Smooth muscle cell of trachea (primary cell): ENCODE results near the gene RPS6KC1. TPM values are rescaled to one million over a fixed set of nuclear protein-coding genes. Genes with fewer than 3 reads are reported as not detected.

Experiments used
- total RNA-seq: library from RNA; depleted of rRNA; stranded (reverse); fragments of >200 nt; gene quantifications from 2 replicates; pipeline ENCODE4 v1.2.1, GENCODE V29; 2014

The RPS6KC1 gene
- total RNA-seq: 36.1 and 39.0 TPM in 2 replicates

GRCh38 chr1:213051127-213051880 is at the start of gene RPS6KC1:
Gene RPS6KC1, plus strand, starts transcription at chr1:213051241. Its CDS starts 164 bp downstream, at chr1:213051405.

DNA sequence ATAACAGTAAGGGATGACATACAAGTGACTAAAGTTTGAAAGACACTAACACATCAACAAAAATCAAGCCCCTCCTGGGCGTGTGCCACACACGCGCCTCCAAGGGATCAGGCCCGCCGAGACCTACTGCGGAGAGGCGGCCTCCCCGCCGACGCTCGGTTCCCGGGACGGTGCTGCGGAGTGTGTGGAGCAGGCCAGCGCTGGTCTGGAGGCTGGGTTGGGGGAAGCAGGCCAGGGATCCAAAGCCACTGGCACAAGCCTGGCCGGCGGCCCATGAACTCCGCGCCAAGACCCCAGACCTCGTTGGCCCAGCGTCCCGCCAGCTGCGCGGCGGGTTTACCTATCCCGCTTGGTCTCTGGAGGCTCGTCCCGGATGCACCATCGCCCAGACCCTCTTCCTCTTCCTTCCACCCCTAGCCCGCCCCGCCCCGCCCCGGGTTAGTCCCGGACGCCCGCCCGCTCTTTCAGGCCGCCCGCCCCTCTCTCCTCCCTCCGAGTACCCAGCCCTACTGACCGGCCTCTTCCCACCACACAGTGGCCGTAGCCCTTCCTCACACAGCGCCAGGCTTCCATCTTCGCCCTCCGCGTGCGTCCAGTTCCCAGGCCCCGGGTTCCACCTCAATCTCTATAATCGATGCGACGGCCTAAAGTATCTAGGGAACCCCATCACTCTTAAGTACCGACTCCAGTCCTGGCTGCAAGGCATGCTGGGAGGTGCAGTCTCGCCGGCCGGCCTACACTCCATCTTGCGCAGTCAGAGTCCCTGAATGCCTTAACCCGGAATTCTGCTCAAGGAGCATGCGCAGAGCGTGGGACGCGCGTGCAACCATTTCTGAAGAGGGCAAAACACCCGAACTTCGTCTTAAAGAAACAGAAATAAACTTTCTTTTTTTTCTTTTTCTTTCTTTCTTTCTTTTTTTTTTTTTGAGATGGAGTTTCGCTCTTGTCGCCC is 35.7 kb upstream of the RPS6KC1 start, which contains the start of gene ANGEL2:
Gene ANGEL2, minus strand, starts transcription at position 769 of the 952 bp plus-strand sequence. Its CDS starts 196 bp downstream, at position 573.

Other genes with a start within 250 kb of the RPS6KC1 start
- not detected in 2 replicates for gene SPATA45, start 203.6 kb upstream of the RPS6KC1 start, total RNA-seq
- 6.8 and 8.4 TPM in 2 replicates for gene FLVCR1, start 193.0 kb upstream of the RPS6KC1 start, total RNA-seq
- gene VASH2, start 100.7 kb upstream of the RPS6KC1 start, total RNA-seq: 0.99 and 1.0 TPM in 2 replicates
- gene ANGEL2, start 35.4 kb upstream of the RPS6KC1 start, total RNA-seq: 58.1 and 68.7 TPM in 2 replicates